Rectal smooth muscle tissue (tissue), 1 donor: Measurements from ENCODE around the gene FARP2.
"Not testable (repeated sequence)": the region's sequence is repeated elsewhere in the genome, so short reads cannot be mapped to it uniquely, and the experiment has no call there.

Experiments
- H3K27ac ChIP-seq: one replicate; pipeline ENCODE4 v1.7.0; 2013; ENCODE audit warnings: low read depth, low read length, inconsistent platforms
- H3K27me3 ChIP-seq: one replicate; pipeline ENCODE4 v1.7.0; 2013; ENCODE audit warnings: low read length; ENCODE audit not compliant: control insufficient read depth, insufficient read depth
- H3K36me3 ChIP-seq: one replicate; pipeline ENCODE4 v1.7.0; 2013; ENCODE audit warnings: low read length; ENCODE audit not compliant: control insufficient read depth, insufficient read depth
- H3K4me1 ChIP-seq: one replicate; pipeline ENCODE4 v1.7.0; 2013; ENCODE audit warnings: low read length; ENCODE audit not compliant: control insufficient read depth, insufficient read depth
- H3K4me3 ChIP-seq: one replicate; pipeline ENCODE4 v1.7.0; 2013; ENCODE audit warnings: low read length
- H3K9ac ChIP-seq: one replicate; pipeline ENCODE4 v1.7.0; 2013; ENCODE audit warnings: low read length

FARP2 gene

DNA sequence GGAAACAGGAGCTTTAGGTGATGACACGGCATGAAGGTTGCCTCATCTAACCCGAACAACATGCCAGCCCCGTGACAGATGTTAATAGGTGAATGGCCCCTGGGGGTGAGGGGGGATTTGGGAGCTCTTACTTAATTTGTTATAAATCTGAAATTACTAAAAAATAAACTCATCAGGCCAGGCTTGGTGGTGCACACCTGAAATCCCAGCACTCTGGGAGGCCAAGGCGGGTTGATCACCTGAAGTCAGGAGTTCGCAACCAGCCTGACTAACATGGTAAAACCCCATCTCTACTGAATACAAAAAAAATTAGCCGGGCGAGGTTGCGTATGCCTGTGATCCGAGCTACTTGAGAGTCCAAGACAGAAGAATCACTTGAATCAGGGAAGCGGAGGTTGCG lies 146.2 kb downstream of the FARP2 start:
- Histone ChIP-seq H3K36me3 (peaks cover 6% of the 10 kb centered on the region), H3K4me3 (no peak overlapping the region), H3K27me3 (no peaks in the 10 kb centered on the region), H3K27ac (no peak overlapping the region), H3K4me1 (peaks cover 6% of the 10 kb centered on the region), H3K9ac (no peak overlapping the region)

GRCh38 chr2:241503776-241504392 lies 147.8 kb downstream of the FARP2 start:
- Histone ChIP-seq H3K4me1 (peaks cover 8% of the 10 kb centered on the region), H3K27me3 (no peaks in the 10 kb centered on the region), H3K27ac (no peak overlapping the region), H3K9ac (no peak overlapping the region), H3K36me3 (peaks cover 6% of the 10 kb centered on the region), H3K4me3 (no peak overlapping the region)

- Histone ChIP-seq H3K36me3 (peaks cover 6% of the 10 kb centered on the region), H3K27me3 (no peaks in the 10 kb centered on the region), H3K4me3 (no peak overlapping the region), H3K4me1 (peaks cover 8% of the 10 kb centered on the region), H3K9ac (no peak overlapping the region), H3K27ac (no peak overlapping the region)
These were observed 149.1 kb downstream of the FARP2 start for GRCh38 chr2:241505086-241505780.

DNA sequence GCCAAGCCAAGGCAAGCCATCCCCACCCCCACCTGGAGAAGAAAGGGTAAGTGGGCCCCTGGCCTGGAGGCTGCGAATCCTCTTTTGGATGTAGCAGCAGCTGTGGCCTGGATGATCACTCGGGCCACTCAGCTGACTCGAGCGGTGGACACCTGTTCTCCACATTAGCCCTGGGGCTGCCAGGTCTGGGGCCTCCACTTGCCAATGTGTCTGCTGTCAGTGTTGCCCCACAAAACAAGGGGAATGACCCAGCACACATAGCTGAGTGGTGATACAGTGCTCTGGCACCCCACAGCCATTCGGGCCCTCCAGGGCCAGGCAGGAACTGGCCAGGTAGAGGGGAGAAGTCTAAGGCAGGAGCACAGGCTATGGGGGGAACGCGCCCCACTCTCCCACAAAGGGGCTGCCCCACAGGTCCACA lies 149.7 kb downstream of the FARP2 start:
- H3K4me3 ChIP-seq, result no peak overlapping the region
- no peak overlapping the region for H3K9ac ChIP-seq
- H3K27me3 ChIP-seq, result no peaks in the 10 kb centered on the region
- H3K4me1 ChIP-seq, result peaks cover 8% of the 10 kb centered on the region
- no peak overlapping the region for H3K27ac ChIP-seq
- H3K36me3 ChIP-seq, result peaks cover 6% of the 10 kb centered on the region

GRCh38 chr2:241506317-241506716 lies 150.2 kb downstream of the FARP2 start:
- not testable (repeated sequence) for H3K9ac ChIP-seq, H3K4me1 ChIP-seq, H3K4me3 ChIP-seq, H3K27me3 ChIP-seq, H3K36me3 ChIP-seq, H3K27ac ChIP-seq

- H3K4me3 ChIP-seq, result peak overlapping the region; percentile 82
- H3K27ac ChIP-seq, result no peak overlapping the region
- no peaks in the 10 kb centered on the region for H3K27me3 ChIP-seq
- H3K4me1 ChIP-seq, result peaks cover 8% of the 10 kb centered on the region
- peaks cover 2% of the 10 kb centered on the region for H3K36me3 ChIP-seq
- H3K9ac ChIP-seq, result no peak overlapping the region
These were observed 150.8 kb downstream of the FARP2 start for GRCh38 chr2:241506793-241507429.

DNA sequence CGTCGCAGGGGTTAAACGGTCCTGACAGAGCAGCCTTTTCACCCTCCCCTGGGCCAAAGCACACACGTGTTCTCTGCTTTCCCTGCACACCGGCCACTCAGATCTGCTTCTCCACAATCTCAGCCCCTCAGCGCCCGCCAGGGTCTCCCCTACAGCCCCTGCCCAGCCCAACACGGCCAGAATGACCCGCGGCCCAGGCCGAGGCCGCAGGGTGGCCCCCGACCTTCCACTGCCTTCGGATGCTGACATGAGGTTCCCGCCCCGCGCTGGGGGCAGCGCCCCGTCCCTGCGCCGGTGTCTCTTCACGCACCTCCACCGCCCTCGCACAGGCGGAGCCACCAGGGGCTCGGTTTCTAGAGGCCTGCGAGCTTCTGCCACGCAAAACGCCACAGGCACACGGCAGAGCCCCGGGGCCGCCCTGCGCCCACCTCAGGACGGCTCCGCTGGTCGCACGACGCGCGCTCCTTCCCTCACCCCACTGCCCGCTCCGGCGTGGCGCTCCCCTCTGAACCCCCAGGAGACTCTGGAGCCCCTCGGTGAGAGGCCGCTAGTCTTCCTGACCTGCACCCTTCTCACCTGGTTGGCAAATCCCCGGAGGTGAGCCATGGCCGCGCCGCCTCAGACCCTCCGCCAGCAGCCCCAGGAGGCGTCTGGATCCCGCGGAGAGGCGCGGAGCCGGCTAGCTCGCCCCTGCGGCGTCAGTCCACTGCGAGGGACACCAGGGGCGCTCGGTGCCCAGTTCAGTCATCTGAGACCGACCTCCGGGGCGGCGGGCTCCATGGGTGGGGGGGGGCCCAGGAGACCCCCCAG lies 151.6 kb downstream of the FARP2 start:
- Histone ChIP-seq H3K9ac (no peak overlapping the region), H3K27me3 (no peaks in the 10 kb centered on the region)

DNA sequence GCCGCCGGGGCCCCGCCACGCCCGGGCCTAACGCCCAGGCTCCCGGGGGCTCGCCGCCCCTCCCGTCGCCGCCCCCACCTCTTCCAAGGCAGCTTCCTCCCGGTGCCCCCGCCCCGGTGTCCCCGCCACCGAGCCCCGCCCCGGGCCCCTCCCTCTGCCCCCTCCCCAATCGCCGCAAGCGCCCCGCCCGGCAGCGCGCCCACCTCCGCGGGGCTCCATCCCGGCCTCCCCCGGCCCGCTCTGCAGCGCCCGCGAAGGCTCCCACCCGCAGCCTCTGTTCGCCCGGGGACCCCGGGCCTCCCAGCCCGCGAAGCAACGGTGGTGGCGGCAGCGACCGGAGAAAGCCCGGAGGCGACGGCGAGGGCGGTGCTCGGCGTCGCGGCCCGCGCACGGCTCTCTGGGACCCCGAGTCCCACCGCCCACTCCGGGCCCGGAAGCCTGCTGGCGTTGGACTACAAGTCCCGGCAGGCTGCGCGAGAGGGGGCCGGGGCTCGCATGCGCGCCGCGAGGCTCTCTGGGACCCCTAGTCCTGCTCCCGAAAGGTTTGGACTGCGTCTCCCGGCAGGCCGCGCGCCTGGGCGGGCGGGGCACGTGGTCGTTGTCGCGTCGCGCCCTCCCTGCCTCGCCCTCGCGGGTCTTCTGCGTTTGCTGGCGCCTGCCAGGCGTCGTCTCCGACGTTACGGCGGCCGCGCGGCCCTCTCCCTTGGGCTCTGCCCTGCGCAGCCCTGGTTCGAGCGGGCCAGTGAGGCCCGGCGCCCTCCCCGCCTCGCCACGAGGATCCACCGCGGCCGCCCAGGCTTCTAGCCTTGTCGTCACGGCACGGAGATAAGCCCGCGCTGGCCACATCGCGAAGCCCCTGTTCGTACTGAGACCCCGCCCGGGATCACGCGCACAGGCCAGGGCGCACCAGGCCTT lies 152.4 kb downstream of the FARP2 start, which contains the start of gene STK25:
TSS of gene STK25 (minus strand) at position 345 of the 915 bp plus-strand sequence. CDS start 549 bp downstream, outside the sequence.
- Histone ChIP-seq H3K4me1 (peaks cover 8% of the 10 kb centered on the region), H3K4me3 (peak within 1 kb of the TSS; percentile 82), H3K36me3 (peaks cover 2% of the 10 kb centered on the region), H3K27me3 (no peaks in the 10 kb centered on the region), H3K9ac (peak within 1 kb of the TSS; percentile 7), H3K27ac (peak within 1 kb of the TSS; percentile 64)

More for the DNA sequence above, 151.6 kb downstream of the FARP2 start:
- H3K36me3 ChIP-seq, result peaks cover 2% of the 10 kb centered on the region
- H3K4me3 ChIP-seq, result peak overlapping the region; percentile 82
- peak overlapping the region; percentile 63 for H3K27ac ChIP-seq
- H3K4me1 ChIP-seq, result peaks cover 8% of the 10 kb centered on the region

GRCh38 chr2:241509155-241509784 lies 153.2 kb downstream of the FARP2 start:
- Histone ChIP-seq H3K4me1 (peaks cover 8% of the 10 kb centered on the region), H3K36me3 (peaks cover under 1% of the 10 kb centered on the region), H3K27ac (peak overlapping the region; percentile 64), H3K4me3 (peak overlapping the region; percentile 74), H3K9ac (peak overlapping the region; percentile 7), H3K27me3 (no peaks in the 10 kb centered on the region)

- H3K27me3 ChIP-seq, result no peaks in the 10 kb centered on the region
- H3K27ac ChIP-seq, result no peak overlapping the region
- H3K36me3 ChIP-seq, result no peaks in the 10 kb centered on the region
- H3K4me1 ChIP-seq, result peaks cover 8% of the 10 kb centered on the region
- no peak overlapping the region for H3K4me3 ChIP-seq
- H3K9ac ChIP-seq, result no peak overlapping the region
These were observed 155.1 kb downstream of the FARP2 start for GRCh38 chr2:241511091-241511741.

- Histone ChIP-seq H3K4me1 (no peaks in the 10 kb centered on the region), H3K27me3 (no peaks in the 10 kb centered on the region), H3K27ac (no peak overlapping the region), H3K4me3 (no peak overlapping the region), H3K36me3 (no peaks in the 10 kb centered on the region), H3K9ac (no peak overlapping the region)
These were observed 158.5 kb downstream of the FARP2 start for GRCh38 chr2:241514553-241514952.
